ENCODE measurements around the gene KIAA1549. TPM values are rescaled to one million over a fixed set of nuclear protein-coding genes. Genes with fewer than 3 reads are reported as not detected.

Gene KIAA1549
- total and polyA plus RNA-seq, 2 of the 8 experiments (the other 6 are each of a cell fraction or from before 2014, with no cell fraction given) = 6.5 to 17.3 TPM

GRCh38 chr7:138809346-138809745, 171.8 kb downstream of the KIAA1549 start:
- H3K56ac ChIP-seq (replicated peaks; ENCODE audit: insufficient read length, low read depth, low read length) = no peak overlapping the region
- H2AFZ ChIP-seq (ENCODE audit: low read length) = no peak overlapping the region
- no peak overlapping the region for H2AK5ac ChIP-seq (ENCODE audit: low read depth, low read length)
- no peak overlapping the region for H2BK5ac ChIP-seq (ENCODE audit: low read depth, low read length)
- H3K9me3 ChIP-seq (ENCODE audit: insufficient read depth in 2 of 2, low read depth in 1 of 2, low read length in 1 of 2) = no peaks in the 10 kb centered on the region
- no peak overlapping the region for H2BK120ac ChIP-seq (replicated peaks; ENCODE audit: low read depth, low read length)
- no peak overlapping the region for H3K4ac ChIP-seq (replicated peaks; ENCODE audit: insufficient read length, low read depth, low read length)
- no peaks in the 10 kb centered on the region for H3K23me2 ChIP-seq (ENCODE audit: low read depth, low read length)
- no peak overlapping the region for H3K4me2 ChIP-seq (ENCODE audit: insufficient read depth in 1 of 2, low read depth in 2 of 2, low read length in 2 of 2)
- no peak overlapping the region for H3K23ac ChIP-seq (ENCODE audit: insufficient read length)
- H3K4me1 ChIP-seq (replicated peaks in 1 of 4; ENCODE audit: control insufficient read depth in 3 of 4, insufficient read depth in 4 of 4, low read length in 3 of 4) = no peaks in the 10 kb centered on the region
- H3K9ac ChIP-seq (replicated peaks in 1 of 4; ENCODE audit: extremely low read depth in 1 of 4, low read depth in 3 of 4, low read length in 3 of 4) = no peak overlapping the region
- H3K14ac ChIP-seq (ENCODE audit: insufficient read length) = no peak overlapping the region
- POLR2A ChIA-PET (ENCODE audit: partially characterized antibody) = no interaction called here
- no peaks in the 10 kb centered on the region for H3K36me3 ChIP-seq (ENCODE audit: control insufficient read depth in 2 of 4, insufficient read depth in 4 of 4, low read length in 3 of 4)
- H2BK15ac ChIP-seq (ENCODE audit: low read length) = no peak overlapping the region
- H3K27me3 ChIP-seq (replicated peaks in 1 of 4; ENCODE audit: control insufficient read depth in 3 of 4, extremely low read depth in 1 of 4, insufficient read depth in 3 of 4, low read length in 3 of 4) = peaks cover 0 to 1% (median 0%) of the 10 kb centered on the region in 4 experiments; a peak in 1 of 7 replicates
- no peak overlapping the region for H3K4me3 ChIP-seq (ENCODE audit: extremely low read depth in 1 of 4, insufficient read depth in 2 of 4, low read depth in 3 of 4, low read length in 4 of 4)
- TF ChIP-seq TEAD4 (IDR thresholded peaks at IDR 0.05; ENCODE audit: low read depth, low read length) (no peak), TCF12 (IDR thresholded peaks at IDR 0.05; ENCODE audit: low read depth, low read length) (no peak), MAFK (IDR thresholded peaks at IDR 0.05; ENCODE audit: low read depth, low read length) (no peak), RFX5 (IDR thresholded peaks at IDR 0.05; ENCODE audit: borderline replicate concordance, low read depth, low read length) (no peak), CTBP2 (IDR thresholded peaks at IDR 0.05; ENCODE audit: borderline replicate concordance, insufficient read depth, insufficient read length, low read length) (no peak), RAD21 (IDR thresholded peaks at IDR 0.05 in 1 of 2, conservative IDR thresholded peaks at IDR 0.05 in 1 of 2; ENCODE audit: low read depth in 2 of 2, low read length in 2 of 2) (no peak), CEBPB (IDR thresholded peaks at IDR 0.05; ENCODE audit: low read depth, low read length) (no peak), SIX5 (IDR thresholded peaks at IDR 0.05; ENCODE audit: low read depth, low read length) (no peak), NANOG (IDR thresholded peaks at IDR 0.05; ENCODE audit: insufficient read depth, low read depth, low read length, poor library complexity, severe bottlenecking) (no peak), SP4 (IDR thresholded peaks at IDR 0.05; ENCODE audit: low read length) (no peak)
- H2BK20ac ChIP-seq (ENCODE audit: low read length) = no peak overlapping the region
- H4K8ac ChIP-seq (ENCODE audit: extremely low read depth, insufficient read depth, low read length) = no peak overlapping the region
- 85% methylated on average over 4 of the region's 4 CpGs; no CpG with 5 or more reads in 1 of the 2 experiments for WGBS, 2 experiments (ENCODE audit: extremely low coverage in 1 of 2, insufficient coverage in 1 of 2, insufficient read length in 1 of 2, insufficient replicate concordance in 2 of 2, low coverage in 1 of 2, low lambda C conversion rate in 2 of 2, missing lambda C conversion rate in 1 of 2)
- no peak overlapping the region for H2BK12ac ChIP-seq (ENCODE audit: low read depth, low read length)
- no peak overlapping the region for H4K91ac ChIP-seq (replicated peaks; ENCODE audit: insufficient read length, low read length)
- no peak overlapping the region for H3K27ac ChIP-seq (ENCODE audit: low read depth, low read length)
- no peaks in the 10 kb centered on the region for H3K79me1 ChIP-seq (ENCODE audit: low read depth, low read length)
- H4K5ac ChIP-seq (ENCODE audit: insufficient read length, low read depth, low read length) = no peak overlapping the region
- H4K20me1 ChIP-seq (replicated peaks in 1 of 2; ENCODE audit: control insufficient read depth in 1 of 2, insufficient read depth in 2 of 2, low read length in 2 of 2) = no peaks in the 10 kb centered on the region
- DNase-seq (ENCODE audit: low read depth in 1 of 2, low spot score in 2 of 2) (no peak), FAIRE-seq (no peak)
- CTCF ChIA-PET (ENCODE audit: partially characterized antibody) = interaction anchor here (0.6 to 1.8 kb wide), 2 partner anchors 29 to 209 kb away, joined by 3 to 6 read pairs; no protein-coding TSS in a partner anchor
- no peak overlapping the region for H3K18ac ChIP-seq (ENCODE audit: extremely low read depth, low read length)
- no peaks in the 10 kb centered on the region for H3K79me2 ChIP-seq (ENCODE audit: control insufficient read depth in 1 of 2, insufficient read depth in 2 of 2, low read length in 2 of 2)

All from H1 (cell line).